K562 (cell line): ENCODE results near the gene NR6A1. TPM values are rescaled to one million over a fixed set of nuclear protein-coding genes. Genes with fewer than 3 reads are reported as not detected.

Experiments
- DIDO1 ChIP-seq: fragments of 450-650 bp; IDR thresholded peaks from 2 replicates; pipeline ENCODE4 v1.6.1; 2016; ENCODE audit warnings: low read depth, missing biosample characterization, missing genetic modification characterization
- ILK ChIP-seq: fragments of 450-650 bp; IDR thresholded peaks from 2 replicates; pipeline ENCODE4 v1.6.1; 2016; ENCODE audit warnings: missing genetic modification characterization, low read depth, mild to moderate bottlenecking, missing compliant biosample characterization, moderate library complexity, borderline replicate concordance
- POLR2H ChIP-seq: IDR thresholded peaks from 2 replicates; pipeline ENCODE4 v1.6.1; 2016; ENCODE audit warnings: missing genetic modification characterization, low read depth, mild to moderate bottlenecking, control low read depth, missing compliant biosample characterization, moderate library complexity
- PURB ChIP-seq: sonication (generic); formaldehyde crosslinking; IDR thresholded peaks from 2 replicates; pipeline ENCODE4 v1.9.0; 2021; ENCODE audit warnings: low read depth, mild to moderate bottlenecking, missing genetic modification reagents
- polyA plus RNA-seq, 8 experiments: library from polyadenylated mRNA; depleted of rRNA in 4 of 8; stranded (reverse) in 5 of 8; unstranded in 3 of 8; fragments of >200 nt; fragmentation: Nextera tagmentation in 2 of 8; fragmentation: Illumina TruSeq in 1 of 8; extraction: Ambion mirVana in 2 of 8; extraction: Trizol in 1 of 8; gene quantifications; 2 replicates each; pipeline versions ENCODE4 v1.2.1 to v1.2.3, GENCODE V29; 2011 to 2014; ENCODE audit warnings: inconsistent platforms in 1 of 8, missing spikeins in 1 of 8
- total RNA-seq, 7 experiments: library from RNA; depleted of rRNA in 6 of 7; stranded (reverse); fragments of >200 nt in 6 of 7; fragmentation: Illumina TruSeq in 2 of 7; extraction: Trizol in 2 of 7; gene quantifications; 2 replicates each; pipeline versions ENCODE4 v1.2.1 to v1.2.3, GENCODE V29; 2011 to 2021; ENCODE audit warnings: low replicate concordance in 1 of 7
- TF ChIP-seq, protein P1 (sequence below): fragments of 450-650 bp; IDR thresholded peaks from 2 replicates; pipeline ENCODE4 v1.6.1; 2016; ENCODE audit warnings: mild to moderate bottlenecking
- TF ChIP-seq, protein P2 (sequence below): fragments of 200-400 bp; formaldehyde crosslinking; IDR thresholded peaks from 2 replicates; pipeline ENCODE4 v1.6.1; 2017; ENCODE audit warnings: mild to moderate bottlenecking, low read depth, low read length, moderate library complexity
- TF ChIP-seq, protein P3 (sequence below), 2 experiments: IDR thresholded peaks in 1 of 2; conservative IDR thresholded peaks in 1 of 2; 2 replicates each; pipeline ENCODE4 v1.6.1; 2016; ENCODE audit warnings: low read depth in 2 of 2, mild to moderate bottlenecking in 1 of 2, missing compliant biosample characterization in 1 of 2, missing genetic modification characterization in 1 of 2, moderate library complexity in 1 of 2
- TF ChIP-seq, protein P4 (sequence below): sonication (generic); formaldehyde crosslinking; IDR thresholded peaks from 2 replicates; pipeline ENCODE4 v1.8.0; 2022; ENCODE audit warnings: missing genetic modification reagents, mild to moderate bottlenecking, moderate library complexity, borderline replicate concordance
- TF ChIP-seq, protein P5 (sequence below), 2 experiments: IDR thresholded peaks; 2 replicates each; pipeline ENCODE4 v1.6.1; 2011; ENCODE audit warnings: borderline replicate concordance in 1 of 2, control low read depth in 1 of 2, low read depth in 1 of 2, low read length in 1 of 2, mild to moderate bottlenecking in 1 of 2, mixed read lengths in 1 of 2, moderate library complexity in 1 of 2; ENCODE audit not compliant: insufficient read depth in 1 of 2, insufficient read length in 1 of 2, poor library complexity in 1 of 2, severe bottlenecking in 1 of 2; ENCODE audit errors: extremely low read depth in 1 of 2

The NR6A1 gene
- total and polyA plus RNA-seq, 9 of the 15 experiments (the other 6 are each of a cell fraction or from before 2014, with no cell fraction given) = 9.7 to 55.4 (median 28.3) TPM

DNA sequence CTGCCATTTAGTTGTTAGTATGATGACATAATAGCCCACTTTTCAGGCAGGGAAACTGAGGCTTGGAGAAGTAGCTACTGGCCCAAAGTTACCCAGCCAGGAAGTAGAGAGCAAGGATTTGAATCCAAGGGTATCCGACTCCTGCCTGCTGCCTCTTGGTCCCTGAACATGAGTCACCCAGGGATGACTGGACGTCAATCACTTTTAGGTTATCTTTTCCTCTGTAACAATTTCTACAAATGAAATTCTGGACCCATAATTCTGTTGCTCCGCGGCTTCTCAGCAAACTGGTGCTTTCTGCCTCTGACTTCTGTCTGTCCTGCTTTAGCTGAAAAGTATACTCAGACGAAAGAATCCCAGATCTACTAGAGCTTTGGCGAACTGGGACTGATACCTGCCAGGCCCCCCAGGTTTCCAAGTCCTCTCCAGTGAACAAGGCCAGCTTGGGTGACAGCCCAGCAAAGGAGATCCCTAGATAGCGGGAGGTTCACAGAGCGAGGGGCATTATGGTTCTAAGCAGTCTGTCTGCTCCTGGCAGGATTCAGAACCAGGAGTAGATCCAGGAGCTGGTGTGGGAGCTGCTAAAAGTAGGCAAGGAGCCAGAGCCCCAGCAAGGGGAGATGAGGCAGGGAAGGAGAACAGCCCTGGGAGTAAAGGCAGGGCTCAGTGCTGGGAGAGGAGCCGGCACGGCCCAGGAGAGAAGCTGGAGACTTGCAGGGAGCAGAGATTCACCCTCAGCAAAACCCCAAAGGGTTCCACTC, 26.4 kb upstream of the NR6A1 start (continued):
- TF ChIP-seq, protein P1, sequence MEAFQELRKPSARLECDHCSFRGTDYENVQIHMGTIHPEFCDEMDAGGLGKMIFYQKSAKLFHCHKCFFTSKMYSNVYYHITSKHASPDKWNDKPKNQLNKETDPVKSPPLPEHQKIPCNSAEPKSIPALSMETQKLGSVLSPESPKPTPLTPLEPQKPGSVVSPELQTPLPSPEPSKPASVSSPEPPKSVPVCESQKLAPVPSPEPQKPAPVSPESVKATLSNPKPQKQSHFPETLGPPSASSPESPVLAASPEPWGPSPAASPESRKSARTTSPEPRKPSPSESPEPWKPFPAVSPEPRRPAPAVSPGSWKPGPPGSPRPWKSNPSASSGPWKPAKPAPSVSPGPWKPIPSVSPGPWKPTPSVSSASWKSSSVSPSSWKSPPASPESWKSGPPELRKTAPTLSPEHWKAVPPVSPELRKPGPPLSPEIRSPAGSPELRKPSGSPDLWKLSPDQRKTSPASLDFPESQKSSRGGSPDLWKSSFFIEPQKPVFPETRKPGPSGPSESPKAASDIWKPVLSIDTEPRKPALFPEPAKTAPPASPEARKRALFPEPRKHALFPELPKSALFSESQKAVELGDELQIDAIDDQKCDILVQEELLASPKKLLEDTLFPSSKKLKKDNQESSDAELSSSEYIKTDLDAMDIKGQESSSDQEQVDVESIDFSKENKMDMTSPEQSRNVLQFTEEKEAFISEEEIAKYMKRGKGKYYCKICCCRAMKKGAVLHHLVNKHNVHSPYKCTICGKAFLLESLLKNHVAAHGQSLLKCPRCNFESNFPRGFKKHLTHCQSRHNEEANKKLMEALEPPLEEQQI = no peak
- TF ChIP-seq, protein P2, sequence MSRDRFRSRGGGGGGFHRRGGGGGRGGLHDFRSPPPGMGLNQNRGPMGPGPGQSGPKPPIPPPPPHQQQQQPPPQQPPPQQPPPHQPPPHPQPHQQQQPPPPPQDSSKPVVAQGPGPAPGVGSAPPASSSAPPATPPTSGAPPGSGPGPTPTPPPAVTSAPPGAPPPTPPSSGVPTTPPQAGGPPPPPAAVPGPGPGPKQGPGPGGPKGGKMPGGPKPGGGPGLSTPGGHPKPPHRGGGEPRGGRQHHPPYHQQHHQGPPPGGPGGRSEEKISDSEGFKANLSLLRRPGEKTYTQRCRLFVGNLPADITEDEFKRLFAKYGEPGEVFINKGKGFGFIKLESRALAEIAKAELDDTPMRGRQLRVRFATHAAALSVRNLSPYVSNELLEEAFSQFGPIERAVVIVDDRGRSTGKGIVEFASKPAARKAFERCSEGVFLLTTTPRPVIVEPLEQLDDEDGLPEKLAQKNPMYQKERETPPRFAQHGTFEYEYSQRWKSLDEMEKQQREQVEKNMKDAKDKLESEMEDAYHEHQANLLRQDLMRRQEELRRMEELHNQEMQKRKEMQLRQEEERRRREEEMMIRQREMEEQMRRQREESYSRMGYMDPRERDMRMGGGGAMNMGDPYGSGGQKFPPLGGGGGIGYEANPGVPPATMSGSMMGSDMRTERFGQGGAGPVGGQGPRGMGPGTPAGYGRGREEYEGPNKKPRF = no peak
- TF ChIP-seq, protein P3, sequence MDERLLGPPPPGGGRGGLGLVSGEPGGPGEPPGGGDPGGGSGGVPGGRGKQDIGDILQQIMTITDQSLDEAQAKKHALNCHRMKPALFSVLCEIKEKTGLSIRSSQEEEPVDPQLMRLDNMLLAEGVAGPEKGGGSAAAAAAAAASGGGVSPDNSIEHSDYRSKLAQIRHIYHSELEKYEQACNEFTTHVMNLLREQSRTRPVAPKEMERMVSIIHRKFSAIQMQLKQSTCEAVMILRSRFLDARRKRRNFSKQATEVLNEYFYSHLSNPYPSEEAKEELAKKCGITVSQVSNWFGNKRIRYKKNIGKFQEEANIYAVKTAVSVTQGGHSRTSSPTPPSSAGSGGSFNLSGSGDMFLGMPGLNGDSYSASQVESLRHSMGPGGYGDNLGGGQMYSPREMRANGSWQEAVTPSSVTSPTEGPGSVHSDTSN (CRISPR knock-in tag; IDR thresholded peaks at IDR 0.05; ENCODE audit: low read depth) = no peak
- TF ChIP-seq, protein P3 (tag; conservative IDR thresholded peaks at IDR 0.05; ENCODE audit: low read depth) = peak; percentile 51; the same call in 1 of the 2 replicates
- TF ChIP-seq DIDO1 = no peak
- no peak for TF ChIP-seq PURB (CRISPR knock-in tag)
- TF ChIP-seq ILK (tag) = no peak
- TF ChIP-seq, protein P4, sequence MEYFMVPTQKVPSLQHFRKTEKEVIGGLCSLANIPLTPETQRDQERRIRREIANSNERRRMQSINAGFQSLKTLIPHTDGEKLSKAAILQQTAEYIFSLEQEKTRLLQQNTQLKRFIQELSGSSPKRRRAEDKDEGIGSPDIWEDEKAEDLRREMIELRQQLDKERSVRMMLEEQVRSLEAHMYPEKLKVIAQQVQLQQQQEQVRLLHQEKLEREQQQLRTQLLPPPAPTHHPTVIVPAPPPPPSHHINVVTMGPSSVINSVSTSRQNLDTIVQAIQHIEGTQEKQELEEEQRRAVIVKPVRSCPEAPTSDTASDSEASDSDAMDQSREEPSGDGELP = no peak
- no peak for TF ChIP-seq POLR2H (tag)
- TF ChIP-seq, protein P5, sequence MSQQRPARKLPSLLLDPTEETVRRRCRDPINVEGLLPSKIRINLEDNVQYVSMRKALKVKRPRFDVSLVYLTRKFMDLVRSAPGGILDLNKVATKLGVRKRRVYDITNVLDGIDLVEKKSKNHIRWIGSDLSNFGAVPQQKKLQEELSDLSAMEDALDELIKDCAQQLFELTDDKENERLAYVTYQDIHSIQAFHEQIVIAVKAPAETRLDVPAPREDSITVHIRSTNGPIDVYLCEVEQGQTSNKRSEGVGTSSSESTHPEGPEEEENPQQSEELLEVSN (IDR thresholded peaks at IDR 0.05; ENCODE audit: borderline replicate concordance in 1 of 2, extremely low read depth in 1 of 2, insufficient read depth in 1 of 2, insufficient read length in 1 of 2, low read depth in 1 of 2, low read length in 1 of 2, poor library complexity in 1 of 2, severe bottlenecking in 1 of 2) = no peak
